NOMO-1 treated with dmso at 0.1 percent for 144 hours (cell line): ENCODE measurements around the gene ADRA1B.

Source experiments
- DNase-seq: peaks from one replicate; lab custom pipeline; 2025; ENCODE audit not compliant: unreplicated experiment; lab: John Stamatoyannopoulos, UW

ADRA1B gene

DNA sequence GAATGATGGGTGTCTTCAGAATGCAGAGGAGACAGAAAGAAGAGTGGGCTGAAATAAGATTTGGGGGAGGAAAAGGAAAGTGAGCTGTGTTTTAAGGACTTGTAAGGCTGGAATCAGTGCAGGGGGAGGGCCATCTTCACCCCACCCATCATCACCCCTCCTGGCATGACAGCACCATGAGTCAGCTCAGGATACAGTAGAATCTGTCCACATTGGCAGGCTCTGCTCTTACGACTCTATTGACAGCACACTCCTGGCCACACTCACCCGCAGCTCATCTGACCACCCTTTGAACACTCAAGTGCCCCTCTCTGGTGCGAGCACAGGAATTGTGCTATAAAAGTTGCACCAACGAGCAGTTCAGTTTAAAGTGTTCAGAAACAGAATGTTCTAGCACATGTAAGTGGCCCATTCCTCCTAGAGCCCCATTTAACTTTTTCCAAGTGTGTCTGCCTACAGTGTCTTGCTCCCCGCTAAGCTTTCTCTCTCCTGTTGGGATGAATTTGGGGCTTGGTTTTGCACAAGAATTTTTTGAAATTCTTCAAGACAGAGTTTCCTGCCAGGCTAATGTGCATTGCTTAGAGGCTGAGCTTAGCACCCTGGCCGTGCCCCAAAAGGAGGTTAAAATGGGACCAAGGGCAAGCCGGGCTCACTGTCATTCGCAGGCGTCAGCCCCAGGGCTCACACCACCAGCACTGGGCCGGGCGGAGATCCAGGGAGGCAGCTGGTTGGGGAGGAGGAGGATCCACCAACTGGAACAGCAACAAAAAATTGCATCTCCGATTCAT lies 12.0 kb downstream of the ADRA1B start:
- DNase-seq = no peak

DNA sequence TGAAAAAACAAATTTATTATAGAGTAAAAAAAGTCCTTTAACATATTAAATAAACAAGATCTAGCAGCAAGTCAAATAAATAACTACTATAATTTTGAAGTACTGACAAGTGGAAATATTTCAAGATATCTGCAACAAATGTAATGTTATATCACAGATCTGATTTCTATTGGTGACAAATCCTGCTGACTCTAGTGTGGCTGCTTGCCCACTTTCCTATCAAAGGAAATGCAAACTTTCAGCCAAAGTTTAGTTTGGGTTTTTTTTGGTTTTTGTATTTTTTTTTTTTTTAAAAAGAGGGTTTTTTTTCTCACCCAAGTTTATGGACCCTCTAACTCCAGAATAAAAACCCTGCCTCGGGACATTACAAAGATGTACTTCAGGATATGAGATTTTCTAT lies 12.9 kb downstream of the ADRA1B start:
- DNase-seq = no peak

DNA sequence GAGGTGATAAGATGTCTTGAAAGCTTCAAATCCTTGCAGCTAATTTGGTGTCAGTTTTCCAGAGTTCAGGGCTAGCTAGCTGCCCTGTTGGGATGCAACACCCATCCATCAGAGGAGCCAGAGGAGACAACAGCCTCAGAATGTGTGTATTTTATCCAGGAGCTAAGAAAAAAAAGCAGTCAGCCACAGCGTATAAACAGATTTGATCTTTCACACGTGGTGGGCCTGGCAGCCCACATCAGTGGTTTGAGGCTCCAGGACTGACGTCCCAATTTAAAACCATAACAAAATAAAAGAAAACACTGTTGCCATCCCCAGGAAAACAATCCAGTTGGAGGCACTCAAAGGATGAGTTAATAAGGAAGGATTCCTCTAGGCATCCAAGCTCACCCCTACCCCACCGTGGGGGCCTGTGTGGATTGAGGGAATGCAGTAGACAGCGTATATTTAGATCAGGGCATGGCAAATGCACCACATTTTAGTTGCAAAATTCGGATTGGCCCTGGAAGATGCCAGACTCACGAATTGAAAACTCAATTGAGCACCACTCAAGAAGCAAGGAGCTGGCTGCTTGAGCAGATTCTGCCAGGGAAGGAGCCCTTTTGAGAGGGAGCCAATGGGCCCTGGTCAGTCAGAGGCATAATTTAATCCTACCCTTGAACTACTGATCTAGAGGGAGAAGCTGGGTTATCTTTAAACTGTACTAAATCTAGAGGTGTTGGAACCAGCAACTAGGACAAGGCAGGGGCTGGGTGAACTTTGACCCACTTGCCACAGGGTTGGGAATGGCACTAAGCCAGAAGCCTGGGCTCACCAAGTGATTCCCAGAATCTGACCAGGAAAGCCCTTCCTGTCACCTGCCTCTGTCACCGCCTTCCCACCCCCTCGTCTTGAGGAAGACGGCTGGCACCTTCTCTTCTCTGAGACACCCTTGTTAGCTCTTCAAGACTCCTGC lies 17.5 kb downstream of the ADRA1B start:
- DNase-seq = no peak

DNA sequence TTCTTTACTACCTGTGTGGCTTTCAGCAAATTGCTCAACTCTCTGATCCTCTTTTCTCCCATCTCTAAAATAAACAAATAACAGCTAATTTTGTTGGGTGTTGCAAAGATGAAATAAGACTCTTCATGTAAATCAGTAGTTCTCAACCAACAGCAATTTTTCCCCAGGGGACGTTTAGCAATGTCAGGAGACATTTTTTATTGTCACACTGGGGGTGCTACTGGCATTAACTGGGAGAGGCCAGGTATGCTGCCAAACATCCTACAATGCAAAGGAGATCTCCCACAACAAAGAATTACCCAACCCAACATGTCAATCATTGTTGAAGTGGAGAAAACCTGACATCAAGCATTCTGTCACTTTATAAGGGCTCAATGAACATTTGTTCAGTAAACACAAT lies 19.7 kb downstream of the ADRA1B start:
- no peak for DNase-seq

DNA sequence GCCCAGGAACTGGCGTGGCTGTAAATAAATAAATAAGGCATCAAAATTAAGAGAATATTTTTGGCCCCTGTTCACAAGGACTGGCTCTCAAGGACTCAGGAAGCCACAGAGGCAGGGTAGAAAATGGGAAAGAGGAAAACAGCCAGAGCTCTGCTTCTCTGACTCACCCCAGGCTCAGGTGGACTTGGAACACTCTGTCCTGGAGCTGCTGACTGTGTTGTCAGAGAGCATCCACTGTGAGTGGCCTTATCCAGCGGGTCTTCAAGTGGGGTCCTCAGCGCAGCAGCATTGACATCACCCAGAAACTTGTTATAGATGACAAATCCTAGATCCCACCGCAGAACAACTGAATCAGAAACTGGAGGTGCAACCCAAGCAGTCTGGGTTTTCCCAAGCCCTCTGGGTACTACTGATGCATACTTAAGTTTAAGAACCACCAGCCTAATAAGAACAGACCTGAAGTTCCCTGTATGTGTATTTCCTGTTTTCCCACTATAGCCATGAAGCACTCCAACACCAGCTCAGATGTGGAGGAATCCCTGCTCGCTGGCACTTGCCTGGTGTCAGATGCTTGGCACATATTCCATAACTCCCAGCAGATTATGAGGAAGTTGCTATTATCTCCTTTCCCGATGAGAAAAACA lies 20.5 kb downstream of the ADRA1B start:
- no peak for DNase-seq

DNA sequence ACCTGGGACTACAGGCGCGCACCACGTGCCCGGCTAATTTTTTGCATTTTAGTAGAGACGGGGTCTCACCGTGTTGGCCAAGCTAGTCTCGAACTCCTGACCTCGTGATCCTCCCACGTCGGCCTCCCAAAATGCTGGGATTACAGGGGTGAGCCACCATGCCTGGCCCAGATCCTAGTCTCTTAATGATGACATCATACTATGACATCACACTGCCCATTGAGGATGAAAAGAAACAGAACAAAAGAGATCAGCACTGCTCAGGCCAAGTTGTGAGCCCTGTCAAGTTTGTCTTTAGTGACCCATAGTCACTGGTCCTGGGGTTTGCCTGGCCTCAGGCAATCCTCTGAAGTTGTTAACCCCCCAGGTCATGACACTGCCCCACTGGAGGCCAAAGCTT lies 21.3 kb downstream of the ADRA1B start:
- DNase-seq = no peak

DNA sequence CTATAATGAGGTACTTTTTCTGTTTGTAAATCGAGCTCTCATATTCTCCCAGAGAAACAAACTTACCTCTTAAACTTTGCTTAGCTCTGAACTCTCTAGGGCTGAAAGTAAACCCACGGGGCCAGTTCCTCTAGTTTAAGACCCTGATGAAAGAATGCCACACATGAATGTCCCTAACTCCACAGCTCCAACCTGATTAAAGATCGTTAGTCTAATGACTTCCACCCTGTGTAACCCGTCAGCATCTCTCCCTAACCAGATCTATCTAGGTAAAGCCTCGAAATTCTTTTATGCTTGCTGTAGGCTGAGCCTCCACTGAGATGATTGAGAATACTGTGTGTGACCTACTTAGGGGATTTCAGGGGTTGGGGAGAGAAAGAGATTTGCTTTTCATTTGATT lies 27.0 kb downstream of the ADRA1B start:
- no peak for DNase-seq

DNA sequence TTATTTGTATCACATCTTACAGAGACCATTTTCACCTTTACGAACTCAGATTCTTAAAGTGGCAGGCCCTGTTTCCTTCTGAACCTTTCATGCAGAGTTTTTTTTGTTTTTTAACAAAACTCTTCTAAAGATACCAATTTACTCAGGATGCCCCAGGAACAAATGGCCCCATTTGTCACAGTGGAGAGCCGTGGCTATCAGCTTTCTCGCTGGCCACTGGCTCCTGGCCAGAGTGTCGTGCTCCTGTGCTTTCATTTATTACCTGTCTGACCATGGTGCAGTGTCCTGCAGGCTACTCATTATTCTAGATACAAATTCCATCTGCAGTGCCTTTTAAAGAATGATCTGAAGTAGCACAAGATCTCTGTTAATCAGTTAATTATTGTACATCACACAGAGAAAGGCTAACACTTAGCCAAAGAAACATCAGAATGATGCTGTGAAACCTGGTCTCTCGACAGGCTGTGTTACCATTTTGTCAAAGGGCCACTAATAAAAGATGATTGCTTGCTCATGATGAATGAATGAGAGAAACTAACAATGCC lies 27.8 kb downstream of the ADRA1B start:
- DNase-seq = no peak

DNA sequence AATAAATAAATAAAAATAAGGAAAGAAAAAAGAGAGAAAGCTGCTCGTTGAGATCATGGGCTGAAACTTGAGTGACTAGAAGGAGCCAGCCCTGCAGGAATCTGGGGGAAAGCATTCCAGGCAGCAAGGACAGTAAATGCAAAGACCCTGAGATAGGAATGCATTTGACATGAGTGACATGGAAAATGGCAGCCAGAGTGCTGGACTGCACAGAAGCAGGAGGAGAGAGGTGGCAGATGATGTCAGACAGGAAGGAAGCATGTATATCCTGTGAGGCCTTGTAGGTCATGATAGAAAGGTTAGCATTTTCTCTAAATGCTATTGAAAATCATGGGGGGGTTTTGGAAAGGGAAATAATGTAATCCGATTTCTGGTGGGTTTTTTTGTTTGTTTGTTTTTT lies 29.1 kb downstream of the ADRA1B start:
- DNase-seq = no peak

DNA sequence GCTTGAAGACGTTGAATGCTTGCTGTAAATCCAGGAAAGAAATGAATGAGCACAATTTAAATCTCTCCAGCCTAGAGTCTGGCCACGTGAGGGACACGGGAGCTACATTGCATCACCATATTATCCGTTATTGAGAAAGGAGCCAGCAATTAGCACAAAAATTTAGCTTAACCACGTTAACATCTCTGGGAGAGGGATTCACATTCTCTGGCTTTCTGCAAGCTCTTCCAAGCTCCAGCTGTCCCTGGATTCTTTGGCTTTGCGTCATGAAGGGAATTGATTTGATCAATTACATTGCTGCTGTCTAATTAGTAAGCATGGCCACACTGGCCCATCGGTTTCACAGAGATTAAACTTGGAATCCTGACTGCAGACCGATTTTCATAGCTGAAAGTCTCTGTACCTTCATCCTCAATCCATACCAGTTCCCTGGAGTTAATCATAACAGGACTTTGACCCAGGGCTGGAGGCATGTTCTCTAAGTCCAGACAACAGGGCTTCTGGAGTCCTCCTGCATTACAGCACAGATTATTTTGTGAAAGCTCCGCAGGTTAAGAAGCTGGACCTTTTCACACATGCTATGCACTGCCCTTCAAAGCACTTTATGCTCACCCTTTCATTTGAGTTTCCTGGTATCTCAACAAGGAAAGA lies 31.6 kb downstream of the ADRA1B start:
- peak; percentile 48 for DNase-seq

DNA sequence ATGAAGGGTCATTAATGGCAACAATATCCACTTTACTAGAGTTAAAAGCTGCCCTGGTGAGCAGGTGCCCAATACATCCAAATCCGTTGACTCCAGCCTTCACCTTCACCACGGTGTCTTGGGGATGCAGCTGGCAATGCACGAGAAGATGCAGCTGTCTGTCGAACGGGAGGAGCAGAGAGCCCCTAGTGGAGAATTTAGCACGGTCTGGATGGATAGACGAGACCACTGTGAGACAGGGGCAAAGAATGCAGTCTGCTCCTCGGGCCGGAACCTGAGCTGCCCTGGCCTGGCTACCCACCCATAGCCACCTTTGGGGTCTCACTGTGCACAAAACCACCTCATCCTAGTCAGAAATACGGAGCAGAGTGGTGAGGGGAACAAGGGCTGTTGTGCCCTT lies 35.1 kb downstream of the ADRA1B start:
- DNase-seq = no peak

DNA sequence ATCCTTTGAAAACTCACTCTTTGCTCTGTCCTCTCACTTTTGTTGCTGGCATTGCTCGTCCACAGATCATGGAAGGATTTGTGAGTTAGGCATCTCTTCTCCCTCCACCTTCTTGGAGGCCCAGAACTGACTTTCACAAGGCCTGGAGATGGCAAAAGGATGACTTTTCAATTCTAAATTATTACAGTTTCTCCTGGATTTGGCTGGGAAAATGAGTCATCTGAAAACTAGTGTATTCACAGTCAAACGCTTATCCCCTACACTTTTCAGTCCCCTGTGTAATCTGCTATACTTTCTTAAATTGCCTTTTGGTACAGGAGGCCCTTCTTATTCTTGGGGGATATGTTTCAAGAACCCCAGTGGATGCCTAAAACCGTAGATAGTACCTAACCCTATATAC lies 35.6 kb downstream of the ADRA1B start:
- DNase-seq = no peak

DNA sequence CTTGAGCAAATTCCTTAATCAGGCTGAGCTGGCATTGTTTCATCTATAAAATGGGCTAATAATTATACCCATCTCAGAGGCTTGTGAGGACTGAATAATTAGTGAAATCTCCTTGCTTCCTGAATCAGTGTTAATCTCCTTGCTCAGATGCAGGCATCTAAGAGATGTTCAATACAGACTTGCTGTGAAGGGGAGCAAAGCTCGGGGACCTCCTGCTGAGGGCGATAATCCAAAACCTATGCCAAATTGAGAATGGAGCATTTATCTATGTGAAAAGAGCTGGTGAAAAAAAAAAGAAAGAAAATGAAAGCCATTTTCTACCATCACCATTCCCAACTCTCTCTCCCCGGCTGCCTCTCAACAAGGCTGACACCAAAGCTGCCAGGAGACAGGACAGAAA lies 37.3 kb downstream of the ADRA1B start:
- no peak for DNase-seq

DNA sequence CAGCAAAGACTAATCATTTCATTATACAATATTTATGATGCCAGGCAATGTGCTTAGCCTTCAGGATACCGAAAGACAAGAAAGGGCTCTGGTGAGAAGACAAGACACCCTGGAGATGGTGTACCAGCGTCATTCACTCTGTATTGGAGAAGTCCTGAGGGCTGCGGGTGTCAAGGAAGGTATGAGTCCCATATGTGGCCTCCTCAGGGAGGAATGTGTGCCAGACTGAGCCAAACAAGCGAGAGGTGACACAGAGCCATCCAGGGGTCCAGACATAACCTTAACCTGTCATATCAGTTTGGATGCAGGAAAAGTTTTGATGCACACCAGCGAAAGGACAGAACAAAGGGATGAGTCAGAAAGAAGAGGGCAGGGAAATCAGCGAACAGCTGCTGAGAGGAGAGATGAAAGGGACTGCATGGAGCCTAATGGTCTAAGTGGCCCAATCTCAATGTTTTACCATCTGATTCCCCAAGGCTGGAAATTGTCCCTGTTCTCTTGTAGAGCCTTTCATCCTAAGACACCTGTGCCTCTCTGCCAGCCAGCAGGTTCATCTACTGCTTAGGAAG lies 38.9 kb downstream of the ADRA1B start:
- no peak for DNase-seq

DNA sequence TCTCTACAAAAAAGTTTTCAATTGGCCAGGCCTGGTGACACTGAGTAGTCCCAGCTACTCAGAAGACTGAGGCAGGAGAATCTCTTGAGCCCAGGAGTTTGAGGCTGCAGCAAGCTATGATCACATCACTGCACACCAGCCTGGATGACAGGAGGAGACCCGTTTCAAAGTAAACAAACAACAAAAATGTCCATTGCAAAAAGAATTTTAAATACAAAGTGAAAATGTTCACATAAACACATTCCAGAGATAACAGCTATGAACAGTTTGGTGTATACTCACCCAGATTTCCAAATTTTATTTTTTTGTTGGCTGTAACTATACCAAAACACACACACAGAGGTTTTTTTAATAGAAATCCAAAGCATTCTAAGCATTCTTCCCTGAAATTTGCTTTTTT lies 39.8 kb downstream of the ADRA1B start:
- DNase-seq = no peak

DNA sequence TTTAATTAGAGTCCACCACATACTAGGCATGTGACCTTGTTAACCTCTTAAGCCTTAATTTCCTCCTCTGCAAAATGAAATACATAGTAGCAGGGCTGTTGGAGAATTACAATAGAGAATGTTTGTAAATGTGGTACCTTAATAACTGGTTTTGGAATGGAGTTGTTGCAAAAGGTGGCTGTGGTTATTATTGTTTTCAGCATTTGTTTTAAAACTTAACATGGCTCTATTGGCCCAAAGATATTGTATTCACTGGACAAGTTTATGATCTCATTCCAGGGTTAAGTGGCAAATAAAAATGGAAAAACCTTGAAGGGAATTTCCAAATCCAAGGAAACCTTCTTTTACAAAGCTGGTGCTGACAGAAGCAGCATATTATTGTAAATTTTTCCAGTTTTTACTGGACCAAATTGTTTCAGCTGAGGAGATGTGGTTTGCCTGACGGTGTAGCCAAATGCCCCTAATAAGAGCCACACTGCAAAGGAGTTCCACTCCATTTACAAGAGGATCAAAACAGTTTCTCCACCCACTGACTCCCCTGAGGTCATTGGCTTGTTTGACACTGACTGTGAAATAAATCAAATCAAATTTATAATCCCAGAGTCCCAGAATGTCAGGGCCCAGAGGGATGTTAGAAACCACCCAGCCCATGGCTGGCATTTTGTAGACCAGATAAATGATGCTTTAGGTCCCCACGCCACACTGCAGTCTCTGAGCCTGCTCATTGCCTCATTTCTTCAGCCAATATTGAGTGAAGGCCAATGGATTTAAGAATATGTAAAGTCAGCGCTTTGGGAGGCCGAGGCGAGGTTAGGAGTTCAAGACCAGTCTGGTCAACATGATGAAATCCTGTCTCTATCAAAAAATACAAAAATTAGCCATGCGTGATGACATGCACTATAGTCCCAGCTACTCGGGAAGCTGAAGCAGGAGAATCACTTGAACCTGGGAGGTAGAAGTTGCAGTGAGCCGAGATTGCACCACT lies 45.2 kb downstream of the ADRA1B start:
- DNase-seq = no peak

DNA sequence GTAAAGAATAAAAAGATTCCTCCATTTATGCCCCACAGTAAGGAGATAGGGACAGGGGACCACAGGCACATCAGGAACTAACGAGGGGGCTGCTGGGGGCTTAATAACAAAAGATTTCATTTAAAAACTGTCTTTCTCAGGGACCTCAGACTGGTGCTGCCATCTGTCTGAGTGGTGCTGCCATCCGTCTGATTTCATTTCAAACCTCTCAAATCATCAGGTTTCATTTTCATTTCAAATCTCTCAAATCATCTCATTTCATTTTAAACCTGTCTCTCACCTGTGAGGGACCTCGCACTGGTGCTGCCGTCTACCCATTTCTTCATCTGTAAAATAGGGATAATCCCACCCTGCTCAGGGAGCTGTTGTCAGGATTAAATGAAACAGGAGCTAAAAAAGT lies 45.9 kb downstream of the ADRA1B start:
- no peak for DNase-seq

DNA sequence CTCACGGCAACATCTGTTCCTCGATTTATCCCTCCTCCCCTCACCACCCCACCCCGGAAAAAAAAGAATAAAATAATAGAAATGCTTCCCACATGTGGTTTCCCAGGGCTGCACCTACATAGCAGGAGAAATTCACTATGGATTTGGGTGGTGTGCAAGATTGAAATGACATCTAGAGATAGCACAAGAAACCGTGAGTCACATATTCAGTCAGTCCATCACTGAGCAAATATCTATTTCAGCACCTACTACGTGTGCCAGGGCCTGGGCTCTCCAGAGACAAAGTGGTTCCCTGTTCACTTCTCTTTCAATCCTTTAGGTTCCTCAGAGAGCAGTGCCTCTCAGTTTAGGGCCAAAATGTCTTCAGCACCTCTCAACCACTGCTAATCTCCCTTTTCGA lies 47.7 kb downstream of the ADRA1B start:
- DNase-seq = no peak

DNA sequence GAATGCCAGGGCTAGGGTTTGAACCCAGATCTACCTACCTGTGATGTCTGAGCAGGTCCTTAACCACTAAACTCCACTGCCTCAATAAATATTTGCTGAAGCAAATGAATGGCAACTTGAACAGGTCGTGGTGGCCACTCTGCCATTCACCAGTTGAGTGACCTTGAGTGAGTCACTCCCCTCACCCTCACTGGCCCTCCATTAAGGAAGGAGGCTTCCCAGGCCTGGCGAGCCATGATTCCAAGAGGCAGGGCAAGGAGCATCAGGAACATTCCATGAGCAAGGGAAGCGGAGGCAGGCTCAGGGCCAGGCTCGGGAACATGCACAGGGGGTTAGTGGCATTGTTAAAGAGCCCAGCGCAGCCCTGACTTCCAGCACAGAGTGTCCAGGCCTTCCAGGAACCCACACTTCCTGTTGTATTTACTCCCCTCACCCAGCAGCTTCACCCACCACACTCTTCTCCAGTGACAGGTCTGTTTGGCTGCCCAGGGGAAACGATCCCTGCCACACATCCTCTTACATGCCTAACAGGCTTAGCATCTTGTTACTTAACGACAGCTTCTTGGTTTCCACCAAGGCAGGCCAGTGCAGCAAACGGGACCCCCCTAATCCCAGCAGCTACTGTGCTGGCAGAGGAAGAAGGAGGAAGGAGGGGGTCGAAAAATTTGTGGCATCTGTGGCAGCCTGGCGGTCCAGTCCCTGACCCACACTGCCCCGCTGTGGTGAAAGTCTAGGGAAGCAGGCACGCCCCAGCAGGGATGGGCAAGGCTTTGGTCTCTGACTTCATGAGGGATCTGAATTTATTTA lies 49.0 kb downstream of the ADRA1B start:
- DNase-seq = no peak
